H9 (cell line): ENCODE results near the gene MARS1. TPM values are rescaled to one million over a fixed set of nuclear protein-coding genes. Genes with fewer than 3 reads are reported as not detected.

ENCODE experiments used
- DNase-seq: peaks from one replicate; pipeline ENCODE4 v3.0.0-alpha.2; 2017
- H2AFZ ChIP-seq: one replicate; pipeline ENCODE4 v1.6.1; 2013; ENCODE audit warnings: mild to moderate bottlenecking, low read length, control low read depth, moderate library complexity
- H2AK5ac ChIP-seq: 2 replicates; pipeline ENCODE4 v1.6.1; 2013; ENCODE audit warnings: low read length, control low read depth, mixed read lengths; ENCODE audit not compliant: insufficient read length
- H2BK120ac ChIP-seq: one replicate; pipeline ENCODE4 v1.6.1; 2013; ENCODE audit warnings: low read depth, mild to moderate bottlenecking, low read length, control low read depth, inconsistent platforms; ENCODE audit not compliant: poor library complexity, severe bottlenecking
- H2BK12ac ChIP-seq: 2 replicates; pipeline ENCODE4 v1.6.1; 2013; ENCODE audit warnings: low read length, control low read depth, mixed read lengths, low read depth; ENCODE audit not compliant: insufficient read length
- H2BK15ac ChIP-seq: 2 replicates; pipeline ENCODE4 v1.6.1; 2013; ENCODE audit warnings: low read depth, low read length, control low read depth
- H2BK20ac ChIP-seq: one replicate; pipeline ENCODE4 v1.6.1; 2013; ENCODE audit warnings: low read depth, mild to moderate bottlenecking, low read length, control low read depth, inconsistent platforms; ENCODE audit not compliant: poor library complexity, severe bottlenecking
- H2BK5ac ChIP-seq: 2 replicates; pipeline ENCODE4 v1.6.1; 2013; ENCODE audit warnings: low read length, control low read depth, mixed read lengths; ENCODE audit not compliant: insufficient read length
- H3K14ac ChIP-seq: 2 replicates; pipeline ENCODE4 v1.6.1; 2013; ENCODE audit warnings: low read length, control low read depth; ENCODE audit not compliant: insufficient read depth
- H3K18ac ChIP-seq: 2 replicates; pipeline ENCODE4 v1.6.1; 2013; ENCODE audit warnings: low read depth, mild to moderate bottlenecking, mixed read lengths, low read length, control low read depth; ENCODE audit not compliant: insufficient read length
- H3K23ac ChIP-seq: 2 replicates; pipeline ENCODE4 v1.6.1; 2013; ENCODE audit warnings: low read length, control low read depth, mixed read lengths, low read depth; ENCODE audit not compliant: insufficient read length
- H3K23me2 ChIP-seq: 2 replicates; pipeline ENCODE4 v1.6.1; 2013; ENCODE audit warnings: low read depth, mild to moderate bottlenecking, mixed read lengths, low read length, control low read depth; ENCODE audit not compliant: insufficient read length, poor library complexity, severe bottlenecking
- H3K27ac ChIP-seq: 2 replicates; pipeline ENCODE4 v1.5.1; 2013; ENCODE audit warnings: low read length, control low read depth, mixed read lengths, low read depth; ENCODE audit not compliant: insufficient read length
- H3K27me3 ChIP-seq: 2 replicates; pipeline ENCODE4 v1.6.1; 2013; ENCODE audit warnings: low read length, control low read depth, inconsistent platforms; ENCODE audit not compliant: insufficient read depth
- H3K4ac ChIP-seq: 2 replicates; pipeline ENCODE4 v1.6.1; 2013; ENCODE audit warnings: low read depth, mild to moderate bottlenecking, control low read depth, inconsistent platforms, low read length, moderate library complexity
- H3K4me1 ChIP-seq: 2 replicates; pipeline ENCODE4 v1.6.1; 2013; ENCODE audit warnings: low read length, control low read depth, inconsistent platforms; ENCODE audit not compliant: insufficient read depth
- H3K4me2 ChIP-seq: 2 replicates; pipeline ENCODE4 v1.6.1; 2013; ENCODE audit warnings: low read length, control low read depth, mixed read lengths; ENCODE audit not compliant: insufficient read length, insufficient read depth
- H3K56ac ChIP-seq: 2 replicates; pipeline ENCODE4 v1.6.1; 2013; ENCODE audit warnings: low read depth, mild to moderate bottlenecking, mixed read lengths, low read length, control low read depth; ENCODE audit not compliant: insufficient read length
- H3K79me1 ChIP-seq: 2 replicates; pipeline ENCODE4 v1.6.1; 2013; ENCODE audit warnings: low read depth, mild to moderate bottlenecking, moderate library complexity, low read length, control low read depth, inconsistent platforms; ENCODE audit not compliant: insufficient read depth, poor library complexity, severe bottlenecking
- H3K79me2 ChIP-seq: 2 replicates; pipeline ENCODE4 v1.6.1; 2013; ENCODE audit warnings: low read length, control low read depth, inconsistent platforms; ENCODE audit not compliant: insufficient read depth
- H3K9ac ChIP-seq: 2 replicates; pipeline ENCODE4 v1.6.1; 2013; ENCODE audit warnings: low read length, control low read depth, mixed read lengths; ENCODE audit not compliant: insufficient read length; ENCODE audit errors: extremely low read depth
- H3K9me3 ChIP-seq: one replicate; pipeline ENCODE4 v1.6.1; 2013; ENCODE audit warnings: low read depth, low read length, inconsistent platforms; ENCODE audit not compliant: control insufficient read depth
- H3T11ph ChIP-seq: one replicate; pipeline ENCODE4 v1.6.1; 2013; ENCODE audit warnings: mild to moderate bottlenecking, low read length, control low read depth, inconsistent platforms
- H4K20me1 ChIP-seq: one replicate; pipeline ENCODE4 v1.6.1; 2013; ENCODE audit not compliant: control insufficient read depth, insufficient read length, insufficient read depth
- H4K5ac ChIP-seq: 2 replicates; pipeline ENCODE4 v1.6.1; 2013; ENCODE audit warnings: low read depth, mild to moderate bottlenecking, mixed read lengths, low read length, control low read depth; ENCODE audit not compliant: insufficient read length
- H4K8ac ChIP-seq: replicated peaks from 2 replicates; pipeline ENCODE4 v1.6.1; 2013; ENCODE audit warnings: low read length, control low read depth, mixed read lengths, low read depth; ENCODE audit not compliant: insufficient read length
- H4K91ac ChIP-seq: 2 replicates; pipeline ENCODE4 v1.6.1; 2013; ENCODE audit warnings: low read depth, mild to moderate bottlenecking, moderate library complexity, mixed read lengths, low read length, control low read depth; ENCODE audit not compliant: insufficient read length
- H3K27ac Mint-ChIP-seq, 3 experiments: 2 replicates in 2 of 3; 3 replicates in 1 of 3; pipeline ENCODE4 v1.8.0; 2020 to 2021; ENCODE audit warnings: mixed read lengths in 3 of 3, mild to moderate bottlenecking in 1 of 3, moderate library complexity in 1 of 3
- H3K27me3 Mint-ChIP-seq: 2 replicates; pipeline ENCODE4 v1.8.0; 2021; ENCODE audit warnings: low read depth, mild to moderate bottlenecking, moderate library complexity, mixed read lengths
- H3K36me3 Mint-ChIP-seq, 3 experiments: 2 replicates in 2 of 3; 3 replicates in 1 of 3; pipeline ENCODE4 v1.8.0; 2020 to 2021; ENCODE audit warnings: low read depth in 3 of 3, mixed read lengths in 3 of 3; ENCODE audit not compliant: insufficient read depth in 1 of 3
- H3K4me1 Mint-ChIP-seq, 2 experiments: 2 replicates each; pipeline ENCODE4 v1.8.0; 2020; ENCODE audit warnings: mixed read lengths in 2 of 2
- H3K4me3 Mint-ChIP-seq, 2 experiments: 2 replicates in 1 of 2; 3 replicates in 1 of 2; pipeline ENCODE4 v1.8.0; 2020 to 2021; ENCODE audit warnings: mild to moderate bottlenecking in 2 of 2, mixed read lengths in 2 of 2, moderate library complexity in 1 of 2
- H3K9me3 Mint-ChIP-seq, 2 experiments: 2 replicates in 1 of 2; 3 replicates in 1 of 2; pipeline ENCODE4 v1.8.0; 2020; ENCODE audit warnings: mild to moderate bottlenecking in 2 of 2, mixed read lengths in 2 of 2, moderate library complexity in 1 of 2
- WGBS: extraction: QIAGEN DNeasy Blood & Tissue Kit; methylation state at CpG from one replicate; pipeline ENCODE4 v1.1.7; 2013; ENCODE audit warnings: missing lambda C conversion rate, low lambda C conversion rate, mixed read lengths; ENCODE audit not compliant: insufficient read length; ENCODE audit errors: extremely low coverage; 5-methylcytosine and 5-hydroxymethylcytosine counted together
- total RNA-seq: library from RNA; stranded (reverse); gene quantifications from 2 replicates; pipeline ENCODE4 v1.2.1, GENCODE V29; 2021
- TF ChIP-seq, protein P1 (sequence below): fragments of 200-600 bp; sonication (generic); conservative IDR thresholded peaks from 3 replicates; pipeline ENCODE4 v1.8.0; 2021; ENCODE audit warnings: antibody characterized with exemption, mild to moderate bottlenecking

Gene MARS1
- total RNA-seq, 1 experiment from 2014 or later, result 368 TPM

DNA sequence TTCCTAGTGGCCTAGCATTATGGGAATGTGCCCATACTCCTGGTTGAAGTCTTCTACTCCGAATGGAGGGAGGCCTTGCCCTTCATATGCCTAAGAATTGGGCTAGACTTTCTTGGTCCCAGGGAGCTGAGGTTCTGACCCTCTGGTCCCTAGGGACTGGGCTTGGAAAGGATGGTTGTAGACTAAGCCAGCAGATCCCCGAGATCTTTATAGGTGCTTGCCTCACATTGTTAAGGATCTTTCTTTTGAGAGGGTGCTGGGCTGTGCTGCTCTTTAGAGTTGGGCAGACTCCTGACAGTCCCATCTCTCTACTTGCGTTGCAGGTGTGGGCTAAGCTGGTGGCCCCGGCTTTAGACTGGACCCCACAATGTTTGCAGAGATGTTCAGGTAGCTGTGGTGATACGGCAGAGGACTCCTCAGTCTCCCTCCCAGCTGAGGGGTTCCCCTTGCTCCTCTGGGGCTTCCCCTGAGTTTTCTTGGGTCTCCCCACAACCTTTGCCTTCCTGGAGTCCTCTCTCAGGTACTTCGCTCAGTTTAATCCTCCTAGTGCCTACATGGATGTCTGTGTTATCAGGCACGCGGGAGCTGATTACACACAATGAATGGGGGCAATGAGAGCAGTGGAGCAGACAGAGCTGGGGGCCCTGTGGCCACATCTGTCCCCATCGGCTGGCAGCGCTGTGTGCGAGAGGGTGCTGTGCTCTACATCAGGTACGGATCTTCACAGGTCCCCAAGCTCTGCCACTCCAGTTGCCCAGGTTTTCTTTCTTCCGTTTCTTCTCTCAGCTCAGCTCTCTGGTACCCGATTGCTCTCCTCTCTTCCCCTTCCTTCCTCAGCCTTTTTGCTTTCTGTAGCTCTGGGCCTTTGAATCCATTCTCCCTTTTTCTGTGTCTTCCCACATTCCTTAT is 36.1 kb downstream of the MARS1 start:
- DNase-seq, result no peak
- H3K27ac ChIP-seq, result no peak overlapping the region

More for the DNA sequence above, 36.1 kb downstream of the MARS1 start:
- no peak overlapping the region for H4K5ac ChIP-seq
- no peak overlapping the region for H3T11ph ChIP-seq
- Mint-ChIP-seq H3K36me3 (peaks cover 11 to 38% (median 37%) of the 10 kb centered on the region in 3 experiments), H3K27me3 (no peaks in the 10 kb centered on the region; the same call in 1 of the 2 replicates), H3K27ac (peak overlapping the region in 2 of 3 experiments; percentile 95 to 97; a peak in 4 of 7 replicates), H3K4me3 (peak overlapping the region; percentile 96), H3K4me1 (peaks cover 30 to 45% of the 10 kb centered on the region in 2 experiments), H3K9me3 (no peaks in the 10 kb centered on the region)
- no peak overlapping the region for H2BK120ac ChIP-seq
- no peak overlapping the region for H3K18ac ChIP-seq
- H3K79me2 ChIP-seq, result no peaks in the 10 kb centered on the region
- no peak overlapping the region for H4K8ac ChIP-seq
- H2AFZ ChIP-seq, result no peak overlapping the region
- no peaks in the 10 kb centered on the region for H4K20me1 ChIP-seq
- H2BK5ac ChIP-seq, result no peak overlapping the region
- peaks cover 3% of the 10 kb centered on the region; the same call in 1 of the 2 replicates for H3K4me1 ChIP-seq
- no peaks in the 10 kb centered on the region for H3K79me1 ChIP-seq
- H3K56ac ChIP-seq, result no peak overlapping the region
- no peak overlapping the region for H3K14ac ChIP-seq
- H3K23me2 ChIP-seq, result peaks cover 22% of the 10 kb centered on the region
- H3K4ac ChIP-seq, result no peak overlapping the region
- no peak overlapping the region for H2BK15ac ChIP-seq
- H3K23ac ChIP-seq, result no peak overlapping the region
- no peaks in the 10 kb centered on the region for H3K9me3 ChIP-seq
- H3K9ac ChIP-seq, result peak overlapping the region; percentile 53
- no CpG with 5 or more reads among the region's 14 CpGs for WGBS
- no peak overlapping the region for H2AK5ac ChIP-seq
- TF ChIP-seq, protein P1, sequence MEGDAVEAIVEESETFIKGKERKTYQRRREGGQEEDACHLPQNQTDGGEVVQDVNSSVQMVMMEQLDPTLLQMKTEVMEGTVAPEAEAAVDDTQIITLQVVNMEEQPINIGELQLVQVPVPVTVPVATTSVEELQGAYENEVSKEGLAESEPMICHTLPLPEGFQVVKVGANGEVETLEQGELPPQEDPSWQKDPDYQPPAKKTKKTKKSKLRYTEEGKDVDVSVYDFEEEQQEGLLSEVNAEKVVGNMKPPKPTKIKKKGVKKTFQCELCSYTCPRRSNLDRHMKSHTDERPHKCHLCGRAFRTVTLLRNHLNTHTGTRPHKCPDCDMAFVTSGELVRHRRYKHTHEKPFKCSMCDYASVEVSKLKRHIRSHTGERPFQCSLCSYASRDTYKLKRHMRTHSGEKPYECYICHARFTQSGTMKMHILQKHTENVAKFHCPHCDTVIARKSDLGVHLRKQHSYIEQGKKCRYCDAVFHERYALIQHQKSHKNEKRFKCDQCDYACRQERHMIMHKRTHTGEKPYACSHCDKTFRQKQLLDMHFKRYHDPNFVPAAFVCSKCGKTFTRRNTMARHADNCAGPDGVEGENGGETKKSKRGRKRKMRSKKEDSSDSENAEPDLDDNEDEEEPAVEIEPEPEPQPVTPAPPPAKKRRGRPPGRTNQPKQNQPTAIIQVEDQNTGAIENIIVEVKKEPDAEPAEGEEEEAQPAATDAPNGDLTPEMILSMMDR, result no peak
- H3K4me2 ChIP-seq, result peak overlapping the region; percentile 97
- H4K91ac ChIP-seq, result no peak overlapping the region
- no peaks in the 10 kb centered on the region for H3K27me3 ChIP-seq
- no peak overlapping the region for H2BK20ac ChIP-seq
- H2BK12ac ChIP-seq, result no peak overlapping the region
